Activated CD8-positive, alpha-beta T cell treated with anti-CD3 and anti-CD28 coated beads for 36 hours (primary cell): Measurements from ENCODE around the gene DCUN1D4. TPM values are rescaled to one million over a fixed set of nuclear protein-coding genes. Genes with fewer than 3 reads are reported as not detected.

Experiments used
- ATAC-seq: fragments of 200-7000 bp; cut with Tn5 transposase; one replicate; pipeline ENCODE4 v1.10.0; 2021; ENCODE audit warnings: mild to moderate bottlenecking, moderate library complexity
- CTCF ChIA-PET: fragments of 350-600 bp; sonication (Branson Sonifier 250); formaldehyde crosslinking; loops from one replicate; lab custom pipeline; 2021; ENCODE audit warnings: antibody characterized with exemption; lab: Charles Lee
- POLR2A ChIA-PET: fragments of 350-600 bp; sonication (Branson Sonifier 250); formaldehyde crosslinking; loops from one replicate; lab custom pipeline; 2021; ENCODE audit warnings: antibody characterized with exemption; lab: Charles Lee
- DNase-seq: peaks from one replicate; pipeline ENCODE4 v3.0.0-alpha.2; 2020
- H3K27ac Mint-ChIP-seq: one replicate; pipeline ENCODE4 v1.8.0; 2021; ENCODE audit warnings: mild to moderate bottlenecking, mixed read lengths
- H3K27me3 Mint-ChIP-seq: one replicate; pipeline ENCODE4 v1.8.0; 2021; ENCODE audit warnings: mixed read lengths
- H3K36me3 Mint-ChIP-seq: one replicate; pipeline ENCODE4 v1.8.0; 2021; ENCODE audit warnings: low read depth, mixed read lengths
- H3K4me1 Mint-ChIP-seq: one replicate; pipeline ENCODE4 v1.8.0; 2021; ENCODE audit warnings: low read depth, mixed read lengths
- H3K4me3 Mint-ChIP-seq: one replicate; pipeline ENCODE4 v1.8.0; 2021; ENCODE audit warnings: mild to moderate bottlenecking, moderate library complexity, mixed read lengths
- H3K9me3 Mint-ChIP-seq: one replicate; pipeline ENCODE4 v1.8.0; 2021; ENCODE audit warnings: mixed read lengths
- CTCF ChIP-seq: fragments of 200-600 bp; IDR thresholded peaks from one replicate; pipeline ENCODE4 v1.8.0; 2022; ENCODE audit warnings: antibody characterized with exemption, mild to moderate bottlenecking
- intact Hi-C: fragments of 100-400 bp; cut with micrococcal nuclease; formaldehyde crosslinking; loops from one replicate; pipeline ENCODE4 v1.10.0; 2022
- total RNA-seq, 2 experiments: library from RNA; stranded (reverse); gene quantifications; one replicate each; pipeline ENCODE4 v1.2.3, GENCODE V29; 2021

DCUN1D4 gene
- total RNA-seq, 2 experiments from 2014 or later: 32.6 to 39.8 TPM

GRCh38 chr4:51867689-51868448, 24.9 kb downstream of the DCUN1D4 start:
- ATAC-seq (no peak), DNase-seq (no peak)
- Mint-ChIP-seq H3K9me3 (no peaks in the 10 kb centered on the region), H3K4me3 (no peak overlapping the region), H3K4me1 (no peaks in the 10 kb centered on the region), H3K36me3 (peaks cover 55% of the 10 kb centered on the region), H3K27me3 (no peaks in the 10 kb centered on the region), H3K27ac (no peak overlapping the region)
- no peak for TF ChIP-seq CTCF
- POLR2A ChIA-PET: no interaction called here
- CTCF ChIA-PET: no interaction called here
- intact Hi-C loops: no loop called here

- Mint-ChIP-seq H3K27ac (no peak overlapping the region), H3K4me3 (no peak overlapping the region), H3K27me3 (no peaks in the 10 kb centered on the region), H3K4me1 (no peaks in the 10 kb centered on the region), H3K9me3 (no peaks in the 10 kb centered on the region), H3K36me3 (peaks cover 58% of the 10 kb centered on the region)
- intact Hi-C loops: no loop called here
- TF ChIP-seq CTCF: no peak
- ChIA-PET CTCF (no interaction called here), POLR2A (no interaction called here)
- no peak for ATAC-seq
- no peak for DNase-seq
These were observed 25.5 kb downstream of the DCUN1D4 start for GRCh38 chr4:51868449-51868847.

- no peaks in the 10 kb centered on the region for H3K9me3 Mint-ChIP-seq
- no peaks in the 10 kb centered on the region for H3K27me3 Mint-ChIP-seq
- H3K4me1 Mint-ChIP-seq: no peaks in the 10 kb centered on the region
- CTCF ChIA-PET: interaction anchor here (0.9 to 1.1 kb wide), 3 partner anchors 9 to 25 kb away, joined by 3 to 5 read pairs (median 4); no protein-coding TSS in a partner anchor
- DNase-seq: no peak
- H3K27ac Mint-ChIP-seq: no peak overlapping the region
- ATAC-seq: no peak
- no peak for TF ChIP-seq CTCF
- no peak overlapping the region for H3K4me3 Mint-ChIP-seq
- H3K36me3 Mint-ChIP-seq: peaks cover 62% of the 10 kb centered on the region
- POLR2A ChIA-PET: no interaction called here
- intact Hi-C loops: no loop called here
These were observed 27.7 kb downstream of the DCUN1D4 start for GRCh38 chr4:51870441-51871188.

- Mint-ChIP-seq H3K4me3 (no peak overlapping the region), H3K4me1 (no peaks in the 10 kb centered on the region), H3K27ac (no peak overlapping the region), H3K27me3 (no peaks in the 10 kb centered on the region), H3K36me3 (peaks cover 64% of the 10 kb centered on the region), H3K9me3 (no peaks in the 10 kb centered on the region)
- ChIA-PET POLR2A (no interaction called here), CTCF (interaction anchor here (0.7 kb wide), 1 partner anchor 24 kb away, joined by 3 read pairs; no protein-coding TSS in a partner anchor)
- no peak for ATAC-seq
- no peak for TF ChIP-seq CTCF
- intact Hi-C loops: no loop called here
- no peak for DNase-seq
These were observed 29.5 kb downstream of the DCUN1D4 start for GRCh38 chr4:51872283-51872997.
